ENCODE data around the gene ULBP2. TPM values are rescaled to one million over a fixed set of nuclear protein-coding genes. Genes with fewer than 3 reads are reported as not detected.
"Not testable (repeated sequence)": the region's sequence is repeated elsewhere in the genome, so short reads cannot be mapped to it uniquely, and the experiment has no call there.

The ULBP2 gene
- total RNA-seq, 1 donor = 2.5 TPM

- peak overlapping the region; percentile 15 for H2AFZ ChIP-seq (ENCODE audit: low read length)
- H3K4me1 ChIP-seq (ENCODE audit: insufficient read depth, low read length) = no peaks in the 10 kb centered on the region
- H3K9me3 ChIP-seq (ENCODE audit: low read depth, low read length) = peaks cover 9% of the 10 kb centered on the region
- H4K20me1 ChIP-seq (ENCODE audit: insufficient read depth, low read length) = no peaks in the 10 kb centered on the region
- H3K4me2 ChIP-seq (ENCODE audit: insufficient read depth, low read length) = peak overlapping the region; percentile 36
- no peaks in the 10 kb centered on the region for H3K79me2 ChIP-seq (ENCODE audit: insufficient read depth, low read length)
- no peak for TF ChIP-seq CTCF (IDR thresholded peaks at IDR 0.05; ENCODE audit: extremely low read depth, low read depth, low read length)
- H3K27ac ChIP-seq (ENCODE audit: low read depth, low read length) = no peak overlapping the region
- DNase-seq (ENCODE audit: insufficient read length, low spot score, missing footprints) = no peak
- H3K36me3 ChIP-seq (ENCODE audit: insufficient read depth, low read length) = no peaks in the 10 kb centered on the region
- H3K27me3 ChIP-seq (ENCODE audit: insufficient read depth, low read length) = peaks cover 99% of the 10 kb centered on the region
- H3K4me3 ChIP-seq (ENCODE audit: insufficient read depth, low read length) = no peak overlapping the region
Measured at GRCh38 chr6:149990212-149990660, 48.4 kb downstream of the ULBP2 start.

- Histone ChIP-seq H2AFZ (ENCODE audit: low read length) (no peak overlapping the region), H3K4me3 (ENCODE audit: insufficient read depth, low read length) (peak overlapping the region; percentile 37), H3K4me2 (ENCODE audit: insufficient read depth, low read length) (peak overlapping the region; percentile 36)
Measured at GRCh38 chr6:149990661-149991471, 49.1 kb downstream of the ULBP2 start.

DNA sequence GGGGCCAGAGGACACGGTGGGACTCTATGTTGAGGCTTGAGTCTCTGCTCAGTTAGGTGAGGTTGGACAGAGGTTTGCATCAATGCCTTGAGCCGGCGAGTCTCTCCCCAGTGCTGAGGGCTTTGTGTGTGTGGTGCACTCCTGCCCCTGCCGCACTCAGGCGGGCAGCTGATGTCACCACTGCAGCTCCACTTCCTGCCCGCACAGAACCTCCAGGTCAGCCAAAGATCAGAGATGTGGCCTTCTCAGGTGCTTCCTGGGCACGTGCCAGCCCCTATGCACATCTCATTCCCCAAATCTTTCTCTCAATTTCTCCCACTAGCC, 49.6 kb downstream of the ULBP2 start:
- not testable (repeated sequence) for H3K4me3 ChIP-seq (ENCODE audit: insufficient read depth, low read length); H4K20me1 ChIP-seq (ENCODE audit: insufficient read depth, low read length); H3K4me2 ChIP-seq (ENCODE audit: insufficient read depth, low read length); H2AFZ ChIP-seq (ENCODE audit: low read length); H3K27ac ChIP-seq (ENCODE audit: low read depth, low read length); H3K4me1 ChIP-seq (ENCODE audit: insufficient read depth, low read length); H3K9me3 ChIP-seq (ENCODE audit: low read depth, low read length); H3K36me3 ChIP-seq (ENCODE audit: insufficient read depth, low read length); H3K79me2 ChIP-seq (ENCODE audit: insufficient read depth, low read length); DNase-seq (ENCODE audit: insufficient read length, low spot score, missing footprints)
- H3K27me3 ChIP-seq (ENCODE audit: insufficient read depth, low read length) = peaks cover 97% of the 10 kb centered on the region

More at GRCh38 chr6:149990661-149991471, 49.1 kb downstream of the ULBP2 start:
- Histone ChIP-seq H4K20me1 (ENCODE audit: insufficient read depth, low read length) (no peaks in the 10 kb centered on the region), H3K4me1 (ENCODE audit: insufficient read depth, low read length) (no peaks in the 10 kb centered on the region), H3K27me3 (ENCODE audit: insufficient read depth, low read length) (peaks cover 98% of the 10 kb centered on the region), H3K9me3 (ENCODE audit: low read depth, low read length) (peaks cover 9% of the 10 kb centered on the region), H3K27ac (ENCODE audit: low read depth, low read length) (no peak overlapping the region), H3K36me3 (ENCODE audit: insufficient read depth, low read length) (no peaks in the 10 kb centered on the region), H3K79me2 (ENCODE audit: insufficient read depth, low read length) (no peaks in the 10 kb centered on the region)
- TF ChIP-seq CTCF (IDR thresholded peaks at IDR 0.05; ENCODE audit: extremely low read depth, low read depth, low read length) = no peak
- no peak for DNase-seq (ENCODE audit: insufficient read length, low spot score, missing footprints)

- H3K79me2 ChIP-seq (ENCODE audit: insufficient read depth, low read length) = no peaks in the 10 kb centered on the region
- peaks cover 97% of the 10 kb centered on the region for H3K27me3 ChIP-seq (ENCODE audit: insufficient read depth, low read length)
- DNase-seq (ENCODE audit: insufficient read length, low spot score, missing footprints) = no peak
- H2AFZ ChIP-seq (ENCODE audit: low read length) = no peak overlapping the region
- no peaks in the 10 kb centered on the region for H4K20me1 ChIP-seq (ENCODE audit: insufficient read depth, low read length)
- no peak for TF ChIP-seq CTCF (IDR thresholded peaks at IDR 0.05; ENCODE audit: extremely low read depth, low read depth, low read length)
- H3K27ac ChIP-seq (ENCODE audit: low read depth, low read length) = no peak overlapping the region
- H3K4me3 ChIP-seq (ENCODE audit: insufficient read depth, low read length) = no peak overlapping the region
- peaks cover 9% of the 10 kb centered on the region for H3K9me3 ChIP-seq (ENCODE audit: low read depth, low read length)
- H3K4me2 ChIP-seq (ENCODE audit: insufficient read depth, low read length) = no peak overlapping the region
- H3K36me3 ChIP-seq (ENCODE audit: insufficient read depth, low read length) = no peaks in the 10 kb centered on the region
- no peaks in the 10 kb centered on the region for H3K4me1 ChIP-seq (ENCODE audit: insufficient read depth, low read length)
Measured at GRCh38 chr6:149991838-149992237, 50.0 kb downstream of the ULBP2 start.
